ENCODE measurements around the gene NNT.
"Not testable (repeated sequence)": the region's sequence is repeated elsewhere in the genome, so short reads cannot be mapped to it uniquely, and the experiment has no call there.

Gene NNT

GRCh38 chr5:43730832-43731342 is 127.9 kb downstream of the NNT start:
- H2BK12ac ChIP-seq (ENCODE audit: low read length in 2 of 2), result no peak overlapping the region
- no peak overlapping the region for H3K27ac ChIP-seq (ENCODE audit: low read length, poor library complexity, severe bottlenecking)
- no peaks in the 10 kb centered on the region for H3K9me3 ChIP-seq (ENCODE audit: control insufficient read depth, low read length)
- no peak overlapping the region for H2BK120ac ChIP-seq (ENCODE audit: low read depth, low read length)
- H3K4ac ChIP-seq (ENCODE audit: low read depth in 1 of 2, low read length in 2 of 2), result no peak overlapping the region
- no peak overlapping the region for H3K14ac ChIP-seq (ENCODE audit: low read length in 2 of 2)
- no peak for DNase-seq
- H3K36me3 ChIP-seq (ENCODE audit: control insufficient read depth in 1 of 2, insufficient read depth in 2 of 2, low read depth in 1 of 2, low read length in 2 of 2), result no peaks in the 10 kb centered on the region
- 100% methylated on average over 2 of the region's 2 CpGs for WGBS
- no peak overlapping the region for H2BK5ac ChIP-seq (ENCODE audit: low read depth, low read length, poor library complexity, severe bottlenecking)
- no peak overlapping the region for H3K23ac ChIP-seq (ENCODE audit: low read length in 2 of 2)
- H3K27me3 ChIP-seq (ENCODE audit: control insufficient read depth in 1 of 2, insufficient read depth in 1 of 2, low read length in 2 of 2), result no peaks in the 10 kb centered on the region
- H3K18ac ChIP-seq (ENCODE audit: low read depth in 1 of 2, low read length in 2 of 2), result no peak overlapping the region
- H2AK5ac ChIP-seq (ENCODE audit: low read length, severe bottlenecking), result no peak overlapping the region
- no peak overlapping the region for H2AFZ ChIP-seq (ENCODE audit: low read depth, low read length)
- H3K4me1 ChIP-seq (ENCODE audit: control insufficient read depth, insufficient read depth, low read depth, low read length), result no peaks in the 10 kb centered on the region
- H3K4me3 ChIP-seq (ENCODE audit: insufficient read depth in 1 of 2, low read depth in 1 of 2, low read length in 2 of 2), result no peak overlapping the region
- no peak overlapping the region for H4K91ac ChIP-seq (ENCODE audit: low read length)
- no peaks in the 10 kb centered on the region for H3K79me1 ChIP-seq (replicated peaks; ENCODE audit: low read length, poor library complexity, severe bottlenecking)
- no peak overlapping the region for H2BK15ac ChIP-seq (ENCODE audit: low read depth, poor library complexity, severe bottlenecking)
- peak overlapping the region; percentile 85 for H3K9ac ChIP-seq (ENCODE audit: low read length)
- no peak overlapping the region for H4K8ac ChIP-seq (ENCODE audit: low read length)
- no peak overlapping the region for H3K4me2 ChIP-seq (ENCODE audit: low read length, poor library complexity, severe bottlenecking)

- Histone ChIP-seq H3K36me3 (ENCODE audit: control insufficient read depth in 1 of 2, insufficient read depth in 2 of 2, low read depth in 1 of 2, low read length in 2 of 2) (no peaks in the 10 kb centered on the region), H2AK5ac (ENCODE audit: low read length, severe bottlenecking) (no peak overlapping the region), H4K8ac (ENCODE audit: low read length) (no peak overlapping the region), H3K9ac (ENCODE audit: low read length) (no peak overlapping the region), H4K91ac (ENCODE audit: low read length) (no peak overlapping the region), H3K27me3 (ENCODE audit: control insufficient read depth in 1 of 2, insufficient read depth in 1 of 2, low read length in 2 of 2) (no peaks in the 10 kb centered on the region), H3K27ac (ENCODE audit: low read length, poor library complexity, severe bottlenecking) (no peak overlapping the region), H3K23ac (ENCODE audit: low read length in 2 of 2) (no peak overlapping the region), H3K4ac (ENCODE audit: low read depth in 1 of 2, low read length in 2 of 2) (no peak overlapping the region), H3K4me3 (ENCODE audit: insufficient read depth in 1 of 2, low read depth in 1 of 2, low read length in 2 of 2) (no peak overlapping the region), H2AFZ (ENCODE audit: low read depth, low read length) (no peak overlapping the region), H3K14ac (ENCODE audit: low read length in 2 of 2) (no peak overlapping the region), H3K9me3 (ENCODE audit: control insufficient read depth, low read length) (no peaks in the 10 kb centered on the region), H2BK120ac (ENCODE audit: low read depth, low read length) (no peak overlapping the region), H3K79me1 (replicated peaks; ENCODE audit: low read length, poor library complexity, severe bottlenecking) (no peaks in the 10 kb centered on the region), H3K4me2 (ENCODE audit: low read length, poor library complexity, severe bottlenecking) (no peak overlapping the region), H2BK12ac (ENCODE audit: low read length in 2 of 2) (no peak overlapping the region), H3K4me1 (ENCODE audit: control insufficient read depth, insufficient read depth, low read depth, low read length) (no peaks in the 10 kb centered on the region), H3K18ac (ENCODE audit: low read depth in 1 of 2, low read length in 2 of 2) (no peak overlapping the region), H2BK15ac (ENCODE audit: low read depth, poor library complexity, severe bottlenecking) (no peak overlapping the region), H2BK5ac (ENCODE audit: low read depth, low read length, poor library complexity, severe bottlenecking) (no peak overlapping the region)
- WGBS, result no CpG with 5 or more reads among the region's 1 CpG
- no peak for DNase-seq
These were observed 128.6 kb downstream of the NNT start for GRCh38 chr5:43731573-43731972.

GRCh38 chr5:43745923-43746548 is 143.1 kb downstream of the NNT start:
- not testable (repeated sequence) for H3K79me1 ChIP-seq (replicated peaks; ENCODE audit: low read length, poor library complexity, severe bottlenecking); H4K91ac ChIP-seq (ENCODE audit: low read length); H3K36me3 ChIP-seq (ENCODE audit: control insufficient read depth in 1 of 2, insufficient read depth in 2 of 2, low read depth in 1 of 2, low read length in 2 of 2); H3K27me3 ChIP-seq (ENCODE audit: control insufficient read depth in 1 of 2, insufficient read depth in 1 of 2, low read length in 2 of 2); H2AFZ ChIP-seq (ENCODE audit: low read depth, low read length); DNase-seq; H3K14ac ChIP-seq (ENCODE audit: low read length in 2 of 2); H3K4ac ChIP-seq (ENCODE audit: low read depth in 1 of 2, low read length in 2 of 2); H2BK120ac ChIP-seq (ENCODE audit: low read depth, low read length); H4K8ac ChIP-seq (ENCODE audit: low read length); H3K4me2 ChIP-seq (ENCODE audit: low read length, poor library complexity, severe bottlenecking); H3K23ac ChIP-seq (ENCODE audit: low read length in 2 of 2); H2BK5ac ChIP-seq (ENCODE audit: low read depth, low read length, poor library complexity, severe bottlenecking); H3K27ac ChIP-seq (ENCODE audit: low read length, poor library complexity, severe bottlenecking); H2AK5ac ChIP-seq (ENCODE audit: low read length, severe bottlenecking); H3K18ac ChIP-seq (ENCODE audit: low read depth in 1 of 2, low read length in 2 of 2); H3K4me1 ChIP-seq (ENCODE audit: control insufficient read depth, insufficient read depth, low read depth, low read length); H2BK12ac ChIP-seq (ENCODE audit: low read length in 2 of 2); H2BK15ac ChIP-seq (ENCODE audit: low read depth, poor library complexity, severe bottlenecking); H3K9ac ChIP-seq (ENCODE audit: low read length); H3K4me3 ChIP-seq (ENCODE audit: insufficient read depth in 1 of 2, low read depth in 1 of 2, low read length in 2 of 2); H3K9me3 ChIP-seq (ENCODE audit: control insufficient read depth, low read length)
- 92% methylated on average over 32 of the region's 32 CpGs for WGBS

GRCh38 chr5:43750809-43751208 is 147.8 kb downstream of the NNT start:
- H2BK5ac ChIP-seq (ENCODE audit: low read depth, low read length, poor library complexity, severe bottlenecking), result no peak overlapping the region
- H3K4me2 ChIP-seq (ENCODE audit: low read length, poor library complexity, severe bottlenecking), result no peak overlapping the region
- no peak overlapping the region for H2BK12ac ChIP-seq (ENCODE audit: low read length in 2 of 2)
- H2AFZ ChIP-seq (ENCODE audit: low read depth, low read length), result no peak overlapping the region
- no peaks in the 10 kb centered on the region for H3K79me1 ChIP-seq (replicated peaks; ENCODE audit: low read length, poor library complexity, severe bottlenecking)
- no peak for DNase-seq
- no peaks in the 10 kb centered on the region for H3K9me3 ChIP-seq (ENCODE audit: control insufficient read depth, low read length)
- no peak overlapping the region for H2BK15ac ChIP-seq (ENCODE audit: low read depth, poor library complexity, severe bottlenecking)
- no peak overlapping the region for H2AK5ac ChIP-seq (ENCODE audit: low read length, severe bottlenecking)
- H3K4ac ChIP-seq (ENCODE audit: low read depth in 1 of 2, low read length in 2 of 2), result no peak overlapping the region
- H3K18ac ChIP-seq (ENCODE audit: low read depth in 1 of 2, low read length in 2 of 2), result no peak overlapping the region
- no peak overlapping the region for H4K8ac ChIP-seq (ENCODE audit: low read length)
- H3K27ac ChIP-seq (ENCODE audit: low read length, poor library complexity, severe bottlenecking), result no peak overlapping the region
- H3K23ac ChIP-seq (ENCODE audit: low read length in 2 of 2), result no peak overlapping the region
- no CpG with 5 or more reads among the region's 2 CpGs for WGBS
- H4K91ac ChIP-seq (ENCODE audit: low read length), result no peak overlapping the region
- H3K4me1 ChIP-seq (ENCODE audit: control insufficient read depth, insufficient read depth, low read depth, low read length), result no peaks in the 10 kb centered on the region
- no peak overlapping the region for H3K9ac ChIP-seq (ENCODE audit: low read length)
- H3K4me3 ChIP-seq (ENCODE audit: insufficient read depth in 1 of 2, low read depth in 1 of 2, low read length in 2 of 2), result no peak overlapping the region
- H2BK120ac ChIP-seq (ENCODE audit: low read depth, low read length), result no peak overlapping the region
- no peaks in the 10 kb centered on the region for H3K36me3 ChIP-seq (ENCODE audit: control insufficient read depth in 1 of 2, insufficient read depth in 2 of 2, low read depth in 1 of 2, low read length in 2 of 2)
- H3K14ac ChIP-seq (ENCODE audit: low read length in 2 of 2), result no peak overlapping the region
- no peaks in the 10 kb centered on the region for H3K27me3 ChIP-seq (ENCODE audit: control insufficient read depth in 1 of 2, insufficient read depth in 1 of 2, low read length in 2 of 2)
